Activated CD4-positive, alpha-beta T cell treated with anti-CD3 and anti-CD28 coated beads for 48 hours (primary cell): Measurements from ENCODE around the gene EEF1A1.
"Not testable (repeated sequence)": the region's sequence is repeated elsewhere in the genome, so short reads cannot be mapped to it uniquely, and the experiment has no call there.

Source experiments
- DNase-seq: peaks from one replicate; pipeline ENCODE4 v3.0.0-alpha.2; 2020

EEF1A1 gene

GRCh38 chr6:73534628-73535027 lies 13.8 kb upstream of the EEF1A1 start:
- no peak for DNase-seq

GRCh38 chr6:73532293-73532692 lies 11.5 kb upstream of the EEF1A1 start:
- DNase-seq = no peak

- DNase-seq = no peak
Observed at GRCh38 chr6:73528897-73529296, 8.1 kb upstream of the EEF1A1 start.

GRCh38 chr6:73525546-73526330 lies 4.9 kb upstream of the EEF1A1 start:
- DNase-seq = no peak

- DNase-seq = peak; percentile 84
Observed at GRCh38 chr6:73523434-73524123, 2.7 kb upstream of the EEF1A1 start.

- DNase-seq = peak; percentile 83
Observed at GRCh38 chr6:73521351-73521985, 636 bp upstream of the EEF1A1 start.

GRCh38 chr6:73519926-73520687 lies 725 bp downstream of the EEF1A1 start:
- peak; percentile 89 for DNase-seq

GRCh38 chr6:73518982-73519881 lies 1.6 kb downstream of the EEF1A1 start:
- not testable (repeated sequence) for DNase-seq

- DNase-seq = not testable (repeated sequence)
Observed at GRCh38 chr6:73518100-73518981, 2.5 kb downstream of the EEF1A1 start.

GRCh38 chr6:73516514-73517489 lies 4.0 kb downstream of the EEF1A1 start:
- no peak for DNase-seq

GRCh38 chr6:73515204-73515655 lies 5.6 kb downstream of the EEF1A1 start:
- DNase-seq = peak; percentile 56

GRCh38 chr6:73514746-73515110 lies 6.1 kb downstream of the EEF1A1 start:
- DNase-seq = peak; percentile 51

- no peak for DNase-seq
Observed at GRCh38 chr6:73513496-73513854, 7.4 kb downstream of the EEF1A1 start.

- DNase-seq = no peak
Observed at GRCh38 chr6:73511796-73512195, 9.0 kb downstream of the EEF1A1 start.

GRCh38 chr6:73509851-73510250 lies 11.0 kb downstream of the EEF1A1 start:
- no peak for DNase-seq

- no peak for DNase-seq
Observed at GRCh38 chr6:73508776-73509175, 12.1 kb downstream of the EEF1A1 start.

GRCh38 chr6:73506246-73506645 lies 14.6 kb downstream of the EEF1A1 start:
- DNase-seq = no peak

GRCh38 chr6:73505705-73506104 lies 15.1 kb downstream of the EEF1A1 start:
- not testable (repeated sequence) for DNase-seq

- DNase-seq = no peak
Observed at GRCh38 chr6:73505142-73505541, 15.7 kb downstream of the EEF1A1 start.

GRCh38 chr6:73504160-73504559 lies 16.7 kb downstream of the EEF1A1 start:
- no peak for DNase-seq
